Measurements from ENCODE around the gene DACH1. TPM values are rescaled to one million over a fixed set of nuclear protein-coding genes. Genes with fewer than 3 reads are reported as not detected.

The DACH1 gene
- total RNA-seq, 1 experiment from 2014 or later = 1.2 TPM

GRCh38 chr13:71801165-71801760, 65.7 kb downstream of the DACH1 start:
- Histone ChIP-seq H3K4me3 (ENCODE audit: low read depth, low read length) (no peak overlapping the region), H3K4me1 (no peaks in the 10 kb centered on the region), H3K36me3 (ENCODE audit: control insufficient read depth, insufficient read depth, low read length) (no peaks in the 10 kb centered on the region), H3K9me3 (no peaks in the 10 kb centered on the region), H3K27me3 (replicated peaks; ENCODE audit: control insufficient read depth, insufficient read depth, low read length) (no peaks in the 10 kb centered on the region)
- H3K4me3 Mint-ChIP-seq (ENCODE audit: unreplicated experiment) = no peak overlapping the region
- H3K27ac Mint-ChIP-seq (ENCODE audit: unreplicated experiment) = no peak overlapping the region
- POLR2A ChIA-PET = no interaction called here
- no peaks in the 10 kb centered on the region for H3K36me3 Mint-ChIP-seq (ENCODE audit: insufficient read depth, unreplicated experiment)
- TF ChIP-seq, protein P1, sequence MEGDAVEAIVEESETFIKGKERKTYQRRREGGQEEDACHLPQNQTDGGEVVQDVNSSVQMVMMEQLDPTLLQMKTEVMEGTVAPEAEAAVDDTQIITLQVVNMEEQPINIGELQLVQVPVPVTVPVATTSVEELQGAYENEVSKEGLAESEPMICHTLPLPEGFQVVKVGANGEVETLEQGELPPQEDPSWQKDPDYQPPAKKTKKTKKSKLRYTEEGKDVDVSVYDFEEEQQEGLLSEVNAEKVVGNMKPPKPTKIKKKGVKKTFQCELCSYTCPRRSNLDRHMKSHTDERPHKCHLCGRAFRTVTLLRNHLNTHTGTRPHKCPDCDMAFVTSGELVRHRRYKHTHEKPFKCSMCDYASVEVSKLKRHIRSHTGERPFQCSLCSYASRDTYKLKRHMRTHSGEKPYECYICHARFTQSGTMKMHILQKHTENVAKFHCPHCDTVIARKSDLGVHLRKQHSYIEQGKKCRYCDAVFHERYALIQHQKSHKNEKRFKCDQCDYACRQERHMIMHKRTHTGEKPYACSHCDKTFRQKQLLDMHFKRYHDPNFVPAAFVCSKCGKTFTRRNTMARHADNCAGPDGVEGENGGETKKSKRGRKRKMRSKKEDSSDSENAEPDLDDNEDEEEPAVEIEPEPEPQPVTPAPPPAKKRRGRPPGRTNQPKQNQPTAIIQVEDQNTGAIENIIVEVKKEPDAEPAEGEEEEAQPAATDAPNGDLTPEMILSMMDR (IDR thresholded peaks at IDR 0.05; ENCODE audit: insufficient read depth in 1 of 2, low read depth in 1 of 2, low read length in 1 of 2, severe bottlenecking in 1 of 2, unreplicated experiment in 1 of 2) = no peak
- intact Hi-C loops (cut with micrococcal nuclease; ENCODE audit: unreplicated experiment) = no loop called here
- no TSS peak for BruUV-seq (replicated peaks)
- no peak for DNase-seq
- H3K9me3 Mint-ChIP-seq (ENCODE audit: unreplicated experiment) = no peaks in the 10 kb centered on the region
- H3K4me1 Mint-ChIP-seq (ENCODE audit: low read depth, unreplicated experiment) = no peaks in the 10 kb centered on the region
- CTCF ChIA-PET = no interaction called here
- no peaks in the 10 kb centered on the region for H3K27me3 Mint-ChIP-seq (ENCODE audit: insufficient read depth, unreplicated experiment)

- Histone ChIP-seq H3K36me3 (ENCODE audit: control insufficient read depth, insufficient read depth, low read length) (no peaks in the 10 kb centered on the region), H3K4me3 (ENCODE audit: low read depth, low read length) (no peak overlapping the region), H3K4me1 (no peaks in the 10 kb centered on the region), H3K9me3 (no peaks in the 10 kb centered on the region), H3K27me3 (replicated peaks; ENCODE audit: control insufficient read depth, insufficient read depth, low read length) (no peaks in the 10 kb centered on the region)
- H3K27me3 Mint-ChIP-seq (ENCODE audit: insufficient read depth, unreplicated experiment) = no peaks in the 10 kb centered on the region
- intact Hi-C loops (cut with micrococcal nuclease; ENCODE audit: unreplicated experiment) = no loop called here
- H3K4me1 Mint-ChIP-seq (ENCODE audit: low read depth, unreplicated experiment) = no peaks in the 10 kb centered on the region
- no peaks in the 10 kb centered on the region for H3K36me3 Mint-ChIP-seq (ENCODE audit: insufficient read depth, unreplicated experiment)
- no peak overlapping the region for H3K4me3 Mint-ChIP-seq (ENCODE audit: unreplicated experiment)
- CTCF ChIA-PET = no interaction called here
- H3K9me3 Mint-ChIP-seq (ENCODE audit: unreplicated experiment) = no peaks in the 10 kb centered on the region
- POLR2A ChIA-PET = no interaction called here
- DNase-seq = no peak
- TF ChIP-seq, protein P1 (IDR thresholded peaks at IDR 0.05; ENCODE audit: insufficient read depth in 1 of 2, low read depth in 1 of 2, low read length in 1 of 2, severe bottlenecking in 1 of 2, unreplicated experiment in 1 of 2) = no peak
- no TSS peak for BruUV-seq (replicated peaks)
- H3K27ac Mint-ChIP-seq (ENCODE audit: unreplicated experiment) = no peak overlapping the region
Measured at GRCh38 chr13:71799324-71799723, 67.7 kb downstream of the DACH1 start.

- POLR2A ChIA-PET = no interaction called here
Measured at GRCh38 chr13:71798707-71799106, 68.3 kb downstream of the DACH1 start.

More at GRCh38 chr13:71798707-71799106, 68.3 kb downstream of the DACH1 start:
- DNase-seq = no peak
- no TSS peak for BruUV-seq (replicated peaks)
- TF ChIP-seq, protein P1 (IDR thresholded peaks at IDR 0.05; ENCODE audit: insufficient read depth in 1 of 2, low read depth in 1 of 2, low read length in 1 of 2, severe bottlenecking in 1 of 2, unreplicated experiment in 1 of 2) = no peak
- Mint-ChIP-seq H3K9me3 (ENCODE audit: unreplicated experiment) (no peaks in the 10 kb centered on the region), H3K27me3 (ENCODE audit: insufficient read depth, unreplicated experiment) (no peaks in the 10 kb centered on the region), H3K4me1 (ENCODE audit: low read depth, unreplicated experiment) (no peaks in the 10 kb centered on the region), H3K27ac (ENCODE audit: unreplicated experiment) (no peak overlapping the region), H3K36me3 (ENCODE audit: insufficient read depth, unreplicated experiment) (no peaks in the 10 kb centered on the region), H3K4me3 (ENCODE audit: unreplicated experiment) (no peak overlapping the region)
- CTCF ChIA-PET = no interaction called here
- Histone ChIP-seq H3K9me3 (no peaks in the 10 kb centered on the region), H3K36me3 (ENCODE audit: control insufficient read depth, insufficient read depth, low read length) (no peaks in the 10 kb centered on the region), H3K4me1 (no peaks in the 10 kb centered on the region), H3K27me3 (replicated peaks; ENCODE audit: control insufficient read depth, insufficient read depth, low read length) (no peaks in the 10 kb centered on the region), H3K4me3 (ENCODE audit: low read depth, low read length) (no peak overlapping the region)
- intact Hi-C loops (cut with micrococcal nuclease; ENCODE audit: unreplicated experiment) = no loop called here

All from Caco-2 (cell line).